Spinal cord (tissue), 10 donors: ENCODE measurements around the gene POLR2I. TPM values are rescaled to one million over a fixed set of nuclear protein-coding genes. Genes with fewer than 3 reads are reported as not detected.

Experiments
- DNase-seq, 6 donors: peaks; one replicate each; pipeline versions ENCODE4 v3.0.0 to v3.0.0-alpha.2; 2013 to 2015; ENCODE audit warnings: low spot score in 6 of 6, low read depth in 4 of 6
- H3K27ac ChIP-seq: one replicate; pipeline ENCODE4 v1.5.1; 2013; ENCODE audit warnings: low read depth, low read length, control low read depth
- H3K27me3 ChIP-seq: one replicate; pipeline ENCODE4 v1.6.1; 2013; ENCODE audit warnings: low read length; ENCODE audit not compliant: control insufficient read depth, insufficient read depth
- H3K36me3 ChIP-seq: one replicate; pipeline ENCODE4 v1.6.1; 2013; ENCODE audit warnings: low read length; ENCODE audit not compliant: control insufficient read depth, insufficient read depth
- H3K4me1 ChIP-seq: one replicate; pipeline ENCODE4 v1.6.1; 2013; ENCODE audit warnings: low read length; ENCODE audit not compliant: control insufficient read depth, insufficient read depth
- H3K4me3 ChIP-seq: one replicate; pipeline ENCODE4 v1.5.1; 2013; ENCODE audit warnings: low read depth, low read length, control low read depth
- H3K9me3 ChIP-seq: one replicate; pipeline ENCODE4 v1.6.1; 2013; ENCODE audit warnings: low read length; ENCODE audit not compliant: control insufficient read depth, insufficient read depth
- WGBS: methylation state at CpG from one replicate; pipeline ENCODE4 v1.1.5; 2013; ENCODE audit warnings: missing lambda C conversion rate; ENCODE audit not compliant: insufficient coverage; 5-methylcytosine and 5-hydroxymethylcytosine counted together
- polyA plus RNA-seq, 2 donors: library from polyadenylated mRNA; unstranded; fragments of 120-200 nt; gene quantifications; one replicate each; pipeline ENCODE4 v1.2.1, GENCODE V29; 2013; ENCODE audit not compliant: insufficient read length in 2 of 2
- total RNA-seq, 2 donors: library from RNA; depleted of rRNA in 1 of 2; stranded (reverse); fragments of 120-200 nt in 1 of 2; fragments of >200 nt in 1 of 2; gene quantifications; one replicate each; pipeline versions ENCODE4 v1.2.3 to v1.2.4, GENCODE V29; 2013 to 2014
- donor health status: healthy.

Gene POLR2I
- total and polyA plus RNA-seq, 4 donors: 68.3 to 130 (median 109) TPM

GRCh38 chr19:36090910-36091695 is 23.6 kb downstream of the POLR2I start:
- no peaks in the 10 kb centered on the region for H3K9me3 ChIP-seq
- peaks cover 40% of the 10 kb centered on the region for H3K36me3 ChIP-seq
- 87% methylated on average over 7 of the region's 13 CpGs for WGBS
- no peaks in the 10 kb centered on the region for H3K4me1 ChIP-seq
- no peak overlapping the region for H3K27ac ChIP-seq
- H3K27me3 ChIP-seq: no peaks in the 10 kb centered on the region
- no peak for DNase-seq
- H3K4me3 ChIP-seq: no peak overlapping the region

GRCh38 chr19:36089847-36090246 is 24.8 kb downstream of the POLR2I start:
- peaks cover 44% of the 10 kb centered on the region for H3K36me3 ChIP-seq
- H3K4me3 ChIP-seq: no peak overlapping the region
- no peaks in the 10 kb centered on the region for H3K9me3 ChIP-seq
- WGBS: 100% methylated on average over 5 of the region's 5 CpGs
- DNase-seq: no peak
- H3K27me3 ChIP-seq: no peaks in the 10 kb centered on the region
- no peaks in the 10 kb centered on the region for H3K4me1 ChIP-seq
- H3K27ac ChIP-seq: no peak overlapping the region

GRCh38 chr19:36086326-36086725 is 28.3 kb downstream of the POLR2I start:
- peaks cover 52% of the 10 kb centered on the region for H3K36me3 ChIP-seq
- no peak overlapping the region for H3K27ac ChIP-seq
- H3K4me3 ChIP-seq: no peak overlapping the region
- 90% methylated on average over 9 of the region's 9 CpGs for WGBS
- no peaks in the 10 kb centered on the region for H3K9me3 ChIP-seq
- peaks cover 6% of the 10 kb centered on the region for H3K4me1 ChIP-seq
- no peaks in the 10 kb centered on the region for H3K27me3 ChIP-seq
- no peak for DNase-seq

GRCh38 chr19:36084231-36085009 is 30.3 kb downstream of the POLR2I start:
- 99% methylated on average over 12 of the region's 12 CpGs for WGBS
- Histone ChIP-seq H3K36me3 (peaks cover 40% of the 10 kb centered on the region), H3K9me3 (no peaks in the 10 kb centered on the region), H3K27me3 (no peaks in the 10 kb centered on the region), H3K4me1 (peaks cover 6% of the 10 kb centered on the region), H3K27ac (no peak overlapping the region), H3K4me3 (no peak overlapping the region)
- no peak for DNase-seq

- peaks cover 6% of the 10 kb centered on the region for H3K4me1 ChIP-seq
These were observed 31.8 kb downstream of the POLR2I start for GRCh38 chr19:36082916-36083315.

GRCh38 chr19:36081894-36082293 is 32.8 kb downstream of the POLR2I start:
- DNase-seq: no peak
- Histone ChIP-seq H3K9me3 (no peaks in the 10 kb centered on the region), H3K27ac (no peak overlapping the region), H3K4me1 (peaks cover 6% of the 10 kb centered on the region), H3K27me3 (no peaks in the 10 kb centered on the region), H3K4me3 (no peak overlapping the region), H3K36me3 (peaks cover 28% of the 10 kb centered on the region)
- 82% methylated on average over 7 of the region's 7 CpGs for WGBS

More at GRCh38 chr19:36082916-36083315, 31.8 kb downstream of the POLR2I start:
- Histone ChIP-seq H3K27ac (no peak overlapping the region), H3K9me3 (no peaks in the 10 kb centered on the region), H3K27me3 (no peaks in the 10 kb centered on the region), H3K4me3 (no peak overlapping the region), H3K36me3 (peaks cover 31% of the 10 kb centered on the region)
- DNase-seq: no peak
- 97% methylated on average over 13 of the region's 13 CpGs for WGBS

- Histone ChIP-seq H3K27me3 (no peaks in the 10 kb centered on the region), H3K9me3 (no peaks in the 10 kb centered on the region), H3K4me3 (no peak overlapping the region), H3K36me3 (peaks cover 25% of the 10 kb centered on the region), H3K4me1 (peaks cover 6% of the 10 kb centered on the region), H3K27ac (no peak overlapping the region)
- DNase-seq: peak in 4 of 6 donors; percentile 1 to 57 (median 12)
- WGBS: 75% methylated on average over 3 of the region's 3 CpGs
These were observed 33.3 kb downstream of the POLR2I start for GRCh38 chr19:36081385-36081784.

- Histone ChIP-seq H3K27me3 (no peaks in the 10 kb centered on the region), H3K4me1 (peaks cover 6% of the 10 kb centered on the region), H3K9me3 (no peaks in the 10 kb centered on the region), H3K36me3 (peaks cover 17% of the 10 kb centered on the region), H3K27ac (no peak overlapping the region), H3K4me3 (no peak overlapping the region)
- no CpG with 5 or more reads among the region's 3 CpGs for WGBS
- no peak for DNase-seq
These were observed 35.2 kb downstream of the POLR2I start for GRCh38 chr19:36079389-36079945.

- Histone ChIP-seq H3K27me3 (no peaks in the 10 kb centered on the region), H3K27ac (no peak overlapping the region), H3K4me1 (no peaks in the 10 kb centered on the region), H3K36me3 (peaks cover 20% of the 10 kb centered on the region), H3K4me3 (no peak overlapping the region), H3K9me3 (no peaks in the 10 kb centered on the region)
- DNase-seq: no peak
- 88% methylated on average over 10 of the region's 10 CpGs for WGBS
These were observed 41.4 kb downstream of the POLR2I start for GRCh38 chr19:36073121-36073876.
